NK-92 treated with Interleukin-12 subunit alpha and Interleukin-12 subunit beta, amount 100 ng/mL, for 24 hours (cell line): ENCODE measurements around the gene C1QL4.

Source experiments
- DNase-seq: peaks from one replicate; lab custom pipeline; 2025; lab: John Stamatoyannopoulos, UW

The C1QL4 gene

GRCh38 chr12:49347311-49348193, 10.6 kb upstream of the C1QL4 start:
- DNase-seq, result peak; percentile 15

GRCh38 chr12:49346659-49347310, 9.8 kb upstream of the C1QL4 start, which contains the start of gene DNAJC22:
Gene DNAJC22 (plus strand): TSS chr12:49346888. CDS start chr12:49348873, 1,985 bp downstream.
- no peak for DNase-seq

GRCh38 chr12:49345825-49346658, 9.1 kb upstream of the C1QL4 start:
- no peak for DNase-seq

- DNase-seq, result no peak
Measured at GRCh38 chr12:49345051-49345824, 8.2 kb upstream of the C1QL4 start.

GRCh38 chr12:49344486-49345050, 7.6 kb upstream of the C1QL4 start:
- DNase-seq, result no peak

GRCh38 chr12:49342914-49343731, 6.1 kb upstream of the C1QL4 start:
- DNase-seq, result no peak

- DNase-seq, result peak; percentile 23
Measured at GRCh38 chr12:49342066-49342913, 5.3 kb upstream of the C1QL4 start.

DNA sequence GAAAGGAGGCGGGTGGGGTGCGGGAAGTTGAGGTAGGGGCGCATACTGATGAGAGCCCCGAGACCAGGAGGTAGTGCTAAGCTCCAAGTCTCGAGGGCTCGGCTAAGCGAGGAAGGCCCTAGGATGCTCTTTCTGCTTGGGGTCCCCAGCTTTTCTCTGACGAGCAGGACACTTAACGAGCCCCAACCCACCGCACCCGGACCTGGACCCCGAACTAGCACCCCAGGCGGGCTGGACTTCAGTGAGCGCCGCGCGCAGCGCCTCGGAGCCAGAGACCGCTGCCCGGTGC, 4.7 kb upstream of the C1QL4 start:
- no peak for DNase-seq

- no peak for DNase-seq
Measured at GRCh38 chr12:49340971-49341776, 4.2 kb upstream of the C1QL4 start.

- no peak for DNase-seq
Measured at GRCh38 chr12:49340095-49340870, 3.3 kb upstream of the C1QL4 start.

DNA sequence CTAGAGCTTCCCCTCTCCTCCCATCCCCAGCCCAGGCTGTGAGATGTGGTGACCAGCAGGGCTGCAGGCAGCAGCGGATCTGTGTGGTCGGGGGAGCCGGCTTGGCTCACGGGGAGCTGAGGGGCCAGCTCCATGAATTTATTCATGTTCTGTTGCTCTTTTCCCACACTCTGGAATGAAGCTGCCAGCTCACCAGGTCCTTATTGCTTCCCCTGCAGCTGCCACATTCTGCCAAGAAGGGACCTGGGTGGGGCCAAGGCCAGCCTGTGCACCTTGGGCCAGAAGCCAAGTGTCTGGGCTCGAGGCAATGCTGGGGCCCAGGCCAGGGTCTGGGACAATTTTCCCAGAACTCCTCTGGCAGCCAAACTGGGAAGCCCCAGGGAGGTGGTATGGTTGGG, 2.5 kb upstream of the C1QL4 start:
- no peak for DNase-seq

DNA sequence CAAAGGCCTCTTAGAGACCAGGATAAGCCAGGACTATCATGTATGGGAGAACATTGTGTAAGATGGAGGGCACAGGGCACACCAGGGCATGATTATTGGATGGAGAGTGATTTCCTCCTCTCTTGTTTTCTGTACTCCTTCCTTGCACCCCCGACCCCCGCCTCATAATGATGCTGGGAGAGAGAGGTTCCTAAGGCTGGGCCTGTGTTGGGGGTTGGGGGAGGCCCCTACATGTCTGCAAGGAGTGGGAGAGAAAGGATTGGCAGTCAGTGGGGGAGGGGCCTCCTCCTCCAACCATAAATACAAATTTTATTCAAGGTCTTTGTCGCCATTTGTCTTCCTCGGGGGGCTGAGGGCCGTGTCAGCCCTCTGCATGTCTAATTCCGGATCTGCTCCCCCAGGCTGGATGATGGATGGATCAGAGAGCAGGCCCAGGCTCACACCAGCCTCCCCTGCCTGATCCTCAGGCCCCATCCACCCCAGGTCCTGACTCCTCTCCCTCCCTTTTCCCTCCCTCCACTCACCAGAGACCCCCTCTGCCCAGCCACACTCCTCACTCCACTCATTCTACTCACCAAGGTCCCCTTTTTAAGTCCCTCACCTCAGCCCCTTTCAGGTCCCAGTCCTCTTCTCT, 2.0 kb upstream of the C1QL4 start:
- no peak for DNase-seq

DNA sequence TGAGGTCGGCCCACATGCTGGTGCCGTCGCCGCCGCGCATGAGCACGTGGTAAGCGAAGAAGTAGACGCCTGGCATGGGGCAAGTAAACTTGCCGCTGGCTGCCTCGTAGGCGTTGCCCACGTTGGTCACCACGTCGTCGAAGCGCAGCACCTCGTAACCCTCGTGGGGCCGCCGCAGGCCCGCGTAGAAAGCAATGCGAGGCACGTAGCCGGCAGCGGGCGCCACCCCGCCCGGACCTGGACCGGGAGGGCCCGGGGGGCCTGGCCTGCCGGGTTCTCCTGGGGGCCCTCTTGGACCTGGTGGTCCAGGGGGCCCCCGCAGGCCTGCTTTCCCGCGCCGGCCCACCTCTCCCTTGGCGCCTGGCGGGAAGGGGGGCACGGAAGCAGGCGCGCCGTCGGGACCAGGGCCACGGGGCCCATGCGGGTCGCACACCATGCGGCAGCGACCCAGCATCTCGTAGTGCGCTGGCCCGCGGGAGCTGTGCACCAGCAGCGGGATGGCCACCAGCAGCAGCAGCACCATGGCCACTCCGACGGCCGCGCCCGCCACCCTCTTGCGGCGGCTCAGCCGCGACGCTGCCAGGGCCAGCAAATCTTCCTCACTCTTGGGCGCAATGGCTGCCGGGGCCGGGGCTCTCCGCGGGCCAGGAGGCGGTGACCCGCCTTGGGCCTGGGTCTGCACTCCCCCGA, 888 bp downstream of the C1QL4 start:
- no peak for DNase-seq

- DNase-seq, result no peak
Measured at GRCh38 chr12:49335118-49335954, 1.7 kb downstream of the C1QL4 start.

- DNase-seq, result no peak
Measured at GRCh38 chr12:49334681-49335080, 2.3 kb downstream of the C1QL4 start.

DNA sequence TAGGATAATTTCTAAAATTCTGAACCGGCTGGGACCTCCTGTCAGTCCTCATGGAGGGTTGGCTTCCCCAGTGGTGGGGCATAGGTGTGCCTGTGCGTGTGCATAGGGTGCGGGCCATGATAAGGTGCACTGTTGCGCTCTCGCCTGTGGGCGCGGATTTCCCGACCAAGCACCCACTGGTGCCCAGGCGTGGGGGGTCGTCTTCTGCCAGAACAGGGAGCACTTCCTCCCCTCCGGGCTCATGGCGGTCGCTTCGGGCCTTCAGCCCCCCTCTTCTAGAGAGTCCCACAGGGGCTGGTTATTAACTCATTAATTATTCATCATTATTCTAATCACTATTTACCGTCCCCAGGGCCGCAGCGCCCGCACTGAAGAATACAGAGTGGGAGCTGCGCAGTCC, 2.8 kb downstream of the C1QL4 start:
- DNase-seq, result no peak
